ENCODE results near the gene NCF4.

The NCF4 gene

GRCh38 chr22:36899498-36899897, 38.7 kb downstream of the NCF4 start:
- no peak for DNase-seq

- no peak for DNase-seq
Measured at GRCh38 chr22:36900225-36900624, 39.4 kb downstream of the NCF4 start.

- DNase-seq = no peak
Measured at GRCh38 chr22:36900880-36901279, 40.1 kb downstream of the NCF4 start.

- no peak for DNase-seq
Measured at GRCh38 chr22:36901411-36902142, 40.8 kb downstream of the NCF4 start.

GRCh38 chr22:36902143-36902926, 41.5 kb downstream of the NCF4 start:
- DNase-seq = no peak

- DNase-seq = no peak
Measured at GRCh38 chr22:36904260-36904880, 43.6 kb downstream of the NCF4 start.

GRCh38 chr22:36907253-36908195, 46.7 kb downstream of the NCF4 start:
- DNase-seq = no peak

GRCh38 chr22:36910461-36910860, 49.7 kb downstream of the NCF4 start:
- no peak for DNase-seq

- DNase-seq = no peak
Measured at GRCh38 chr22:36911887-36912661, 51.3 kb downstream of the NCF4 start.

GRCh38 chr22:36912694-36913426, 52.1 kb downstream of the NCF4 start:
- DNase-seq = peak; percentile 32

GRCh38 chr22:36913427-36914389, 52.9 kb downstream of the NCF4 start, which contains the start of gene CSF2RB:
CSF2RB (plus strand) TSS chr22:36913628; CDS start chr22:36922208, 8,580 bp downstream.
- DNase-seq = peak; percentile 32

GRCh38 chr22:36914390-36914752, 53.6 kb downstream of the NCF4 start:
- DNase-seq = no peak

GRCh38 chr22:36916034-36916433, 55.2 kb downstream of the NCF4 start:
- no peak for DNase-seq

GRCh38 chr22:36918586-36919284, 57.9 kb downstream of the NCF4 start:
- DNase-seq = no peak

- no peak for DNase-seq
Measured at GRCh38 chr22:36921309-36922104, 60.7 kb downstream of the NCF4 start.

GRCh38 chr22:36922105-36922608, 61.4 kb downstream of the NCF4 start:
- DNase-seq = no peak

- no peak for DNase-seq
Measured at GRCh38 chr22:36922711-36923110, 61.9 kb downstream of the NCF4 start.
